Testis (tissue), 2 donors: ENCODE measurements around the gene SDR39U1.

ENCODE experiments used
- POLR2A ChIP-seq: fragments of 450-650 bp; IDR thresholded peaks from one replicate; pipeline ENCODE4 v1.6.1; 2017; ENCODE audit warnings: antibody characterized with exemption, mild to moderate bottlenecking, moderate library complexity
- TF ChIP-seq, protein P1 (sequence below), 3 experiments: fragments of 450-650 bp in 2 of 3; fragments of 200-600 bp in 1 of 3; sonication (generic) in 1 of 3; IDR thresholded peaks; one replicate each; pipeline ENCODE4 v1.5.1; 2016 to 2019; ENCODE audit warnings: antibody characterized with exemption in 3 of 3, mild to moderate bottlenecking in 2 of 3, moderate library complexity in 1 of 3

DNA sequence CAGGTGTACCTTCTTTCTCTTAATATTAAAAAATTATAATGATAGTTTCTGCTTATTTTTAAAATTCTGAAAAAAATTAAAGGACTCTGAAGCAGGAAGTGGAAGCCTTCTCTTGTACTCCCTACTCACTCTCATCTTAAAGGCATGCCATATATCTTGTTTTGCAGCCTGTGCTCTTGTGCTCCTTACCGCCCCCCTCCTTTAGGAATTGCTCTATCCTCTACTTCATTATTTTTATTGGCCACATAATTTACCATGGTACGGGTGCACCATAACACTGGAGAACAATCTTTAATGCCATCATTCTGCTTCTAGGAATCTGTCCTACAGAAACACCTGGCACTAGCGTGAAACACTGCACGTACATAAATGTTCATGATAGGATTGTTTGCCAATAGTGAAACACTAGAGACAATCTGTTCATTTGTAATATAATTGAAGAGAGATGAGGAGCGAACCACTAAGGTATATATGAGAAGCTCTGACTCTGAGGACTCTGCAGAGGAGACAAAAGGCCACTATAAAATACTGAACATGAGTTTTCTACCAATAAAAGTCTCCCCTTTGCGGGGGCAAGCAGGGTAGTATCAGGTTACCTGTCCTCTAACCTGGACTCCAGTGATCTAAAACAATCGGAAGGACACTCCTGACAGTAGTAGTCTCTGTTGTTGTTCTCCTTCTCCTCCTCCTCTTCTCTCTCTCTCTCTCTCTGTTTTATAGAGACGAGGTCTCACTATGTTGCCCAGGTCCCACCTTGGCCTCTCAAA, 50.1 kb downstream of the SDR39U1 start:
- TF ChIP-seq, protein P1, sequence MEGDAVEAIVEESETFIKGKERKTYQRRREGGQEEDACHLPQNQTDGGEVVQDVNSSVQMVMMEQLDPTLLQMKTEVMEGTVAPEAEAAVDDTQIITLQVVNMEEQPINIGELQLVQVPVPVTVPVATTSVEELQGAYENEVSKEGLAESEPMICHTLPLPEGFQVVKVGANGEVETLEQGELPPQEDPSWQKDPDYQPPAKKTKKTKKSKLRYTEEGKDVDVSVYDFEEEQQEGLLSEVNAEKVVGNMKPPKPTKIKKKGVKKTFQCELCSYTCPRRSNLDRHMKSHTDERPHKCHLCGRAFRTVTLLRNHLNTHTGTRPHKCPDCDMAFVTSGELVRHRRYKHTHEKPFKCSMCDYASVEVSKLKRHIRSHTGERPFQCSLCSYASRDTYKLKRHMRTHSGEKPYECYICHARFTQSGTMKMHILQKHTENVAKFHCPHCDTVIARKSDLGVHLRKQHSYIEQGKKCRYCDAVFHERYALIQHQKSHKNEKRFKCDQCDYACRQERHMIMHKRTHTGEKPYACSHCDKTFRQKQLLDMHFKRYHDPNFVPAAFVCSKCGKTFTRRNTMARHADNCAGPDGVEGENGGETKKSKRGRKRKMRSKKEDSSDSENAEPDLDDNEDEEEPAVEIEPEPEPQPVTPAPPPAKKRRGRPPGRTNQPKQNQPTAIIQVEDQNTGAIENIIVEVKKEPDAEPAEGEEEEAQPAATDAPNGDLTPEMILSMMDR (IDR thresholded peaks at IDR 0.05), result no peak
- TF ChIP-seq POLR2A, result no peak
